Common myeloid progenitor, CD34-positive (primary cell): ENCODE results near the gene SLC35F6.

Experiments
- CTCF ChIA-PET: fragments of 350-600 bp; sonication (Branson Sonifier 250); formaldehyde crosslinking; loops from one replicate; lab custom pipeline; 2021; ENCODE audit warnings: antibody characterized with exemption; lab: Charles Lee
- POLR2A ChIA-PET: fragments of 350-600 bp; sonication (Branson Sonifier 250); formaldehyde crosslinking; loops from one replicate; lab custom pipeline; 2021; ENCODE audit warnings: antibody characterized with exemption; lab: Charles Lee
- DNase-seq, 3 donors: peaks; one replicate each; pipeline versions ENCODE4 v3.0.0 to v3.0.0-alpha.2; 2013
- H3K27ac ChIP-seq, 2 experiments: 1 replicate in 1 of 2; 2 replicates in 1 of 2; pipeline ENCODE4 v1.7.0; 2013; ENCODE audit warnings: inconsistent platforms in 2 of 2, low read length in 2 of 2, mild to moderate bottlenecking in 2 of 2, low read depth in 1 of 2, moderate library complexity in 1 of 2; ENCODE audit not compliant: severe bottlenecking in 2 of 2, insufficient read depth in 1 of 2, poor library complexity in 1 of 2
- H3K27me3 ChIP-seq, 5 experiments: replicated peaks in 2 of 5; 1 replicate in 3 of 5; 2 replicates in 2 of 5; pipeline versions ENCODE4 v1.6.1 to v1.7.0; 2013; ENCODE audit warnings: low read length in 4 of 5, mild to moderate bottlenecking in 2 of 5, moderate library complexity in 2 of 5, inconsistent platforms in 1 of 5; ENCODE audit not compliant: insufficient read depth in 5 of 5, control insufficient read depth in 4 of 5
- H3K36me3 ChIP-seq, 4 experiments: 1 replicate in 2 of 4; 2 replicates in 2 of 4; pipeline versions ENCODE4 v1.6.1 to v1.7.0; 2013; ENCODE audit warnings: low read length in 3 of 4, control low read depth in 1 of 4, mild to moderate bottlenecking in 1 of 4; ENCODE audit not compliant: control insufficient read depth in 4 of 4, insufficient read depth in 4 of 4
- H3K4me1 ChIP-seq, 4 experiments: 1 replicate in 3 of 4; 2 replicates in 1 of 4; pipeline versions ENCODE4 v1.6.1 to v1.7.1; 2013; ENCODE audit warnings: low read length in 3 of 4, mild to moderate bottlenecking in 3 of 4, control low read depth in 1 of 4, inconsistent platforms in 1 of 4, moderate library complexity in 1 of 4; ENCODE audit not compliant: control insufficient read depth in 4 of 4, insufficient read depth in 4 of 4; ENCODE audit errors: control extremely low read depth in 1 of 4
- H3K4me3 ChIP-seq, 7 experiments: 1 replicate in 4 of 7; 2 replicates in 3 of 7; pipeline versions ENCODE4 v1.5.1 to v1.7.0; 2013; ENCODE audit warnings: mild to moderate bottlenecking in 7 of 7, low read length in 6 of 7, moderate library complexity in 6 of 7, inconsistent platforms in 2 of 7, low read depth in 2 of 7, control low read depth in 1 of 7; ENCODE audit not compliant: insufficient read depth in 4 of 7, control insufficient read depth in 1 of 7; ENCODE audit errors: extremely low read depth in 1 of 7
- H3K9me3 ChIP-seq, 5 experiments: 1 replicate in 4 of 5; 2 replicates in 1 of 5; pipeline versions ENCODE4 v1.6.1 to v1.7.1; 2013; ENCODE audit warnings: low read length in 4 of 5, mild to moderate bottlenecking in 2 of 5, inconsistent platforms in 1 of 5, low read depth in 1 of 5, moderate library complexity in 1 of 5; ENCODE audit not compliant: control insufficient read depth in 4 of 5, insufficient read depth in 2 of 5; ENCODE audit errors: control extremely low read depth in 1 of 5
- WGBS: methylation state at CpG from one replicate; pipeline ENCODE4 v1.1.5; 2013; ENCODE audit not compliant: insufficient coverage; 5-methylcytosine and 5-hydroxymethylcytosine counted together

SLC35F6 gene

DNA sequence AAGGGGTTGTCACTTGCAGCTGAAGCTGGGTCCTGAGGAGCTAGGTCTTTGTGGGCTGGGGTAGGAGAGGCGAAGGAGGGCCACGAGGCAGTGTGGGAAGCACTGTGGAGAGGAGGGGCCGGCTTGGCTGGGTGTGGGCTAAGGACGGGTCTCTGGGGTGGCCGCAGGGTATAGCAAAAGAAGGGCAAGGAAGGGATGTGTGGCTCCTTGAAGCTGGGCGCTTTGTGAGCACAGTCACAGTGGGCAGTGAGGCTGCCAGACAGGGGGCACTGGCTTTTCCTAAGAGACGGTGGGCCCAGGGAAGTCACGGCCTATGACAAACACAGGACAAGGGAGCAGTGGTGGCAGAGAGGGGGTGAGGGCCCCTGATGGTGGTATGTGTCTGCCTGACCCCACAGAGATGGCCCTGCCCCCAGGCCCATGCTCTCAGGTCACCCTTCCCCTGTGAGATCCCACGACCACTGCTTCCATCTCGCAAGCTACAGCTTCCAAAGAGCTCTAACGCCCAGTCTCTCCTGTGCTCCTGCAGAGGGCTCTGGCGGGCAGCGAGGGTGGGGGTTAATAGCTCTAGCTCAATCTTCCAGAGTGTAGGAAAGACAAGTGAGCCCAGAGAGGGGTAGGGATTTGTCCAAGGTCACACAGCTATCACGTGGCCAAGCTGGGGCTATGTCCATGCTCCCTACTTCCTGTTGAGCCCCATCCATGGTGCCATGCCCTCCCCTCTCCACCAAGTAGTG lies 39.1 kb upstream of the SLC35F6 start:
- Histone ChIP-seq H3K4me3 (no peak overlapping the region), H3K36me3 (no peaks in the 10 kb centered on the region), H3K9me3 (no peaks in the 10 kb centered on the region), H3K4me1 (peaks cover 0 to 8% (median 5%) of the 10 kb centered on the region in 4 experiments), H3K27ac (no peak overlapping the region), H3K27me3 (peaks cover 0 to 30% (median 15%) of the 10 kb centered on the region in 5 experiments)
- POLR2A ChIA-PET = no interaction called here
- CTCF ChIA-PET = interaction anchor here (1.3 to 1.5 kb wide), 3 partner anchors 10 to 120 kb away, joined by 3 to 4 read pairs (median 3); no protein-coding TSS in a partner anchor
- no peak for DNase-seq
- 91% methylated on average over 10 of the region's 14 CpGs for WGBS

DNA sequence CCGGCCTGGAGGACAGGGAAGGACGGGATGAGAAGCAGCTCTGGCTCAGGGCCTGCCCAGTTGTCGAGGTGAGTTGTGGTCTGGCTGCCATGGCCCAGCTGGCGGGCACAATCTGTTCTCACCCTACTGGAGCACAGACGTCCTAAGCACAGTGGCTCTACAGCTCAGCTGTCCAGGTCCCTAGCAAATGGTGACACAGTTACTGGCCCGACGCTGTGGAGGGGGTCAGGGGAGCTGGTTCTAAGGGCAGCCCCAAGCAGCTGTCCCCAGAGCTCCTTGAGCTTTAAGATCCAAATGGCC lies 38.6 kb upstream of the SLC35F6 start:
- no peak for DNase-seq

DNA sequence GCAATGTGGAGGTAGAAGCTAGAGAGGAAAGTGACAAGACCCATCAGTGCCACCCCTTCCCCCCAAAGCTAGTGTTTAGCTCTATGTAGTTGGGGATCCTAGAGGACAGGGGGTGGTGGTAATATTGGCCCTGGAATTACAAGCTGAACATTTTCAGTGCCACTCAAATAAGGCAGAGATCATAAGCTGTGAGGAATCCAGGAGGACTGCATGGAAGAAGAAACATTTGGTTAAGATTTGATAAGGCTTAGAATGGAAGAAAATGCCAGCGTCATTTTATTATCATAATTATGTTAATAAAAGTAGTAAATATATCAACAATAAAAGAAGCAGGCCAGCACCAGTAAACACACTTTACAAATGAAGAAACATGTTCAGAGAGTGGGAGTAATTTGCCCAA lies 37.9 kb upstream of the SLC35F6 start:
- POLR2A ChIA-PET = no interaction called here
- Histone ChIP-seq H3K4me3 (no peak overlapping the region), H3K27me3 (peaks cover 0 to 40% (median 15%) of the 10 kb centered on the region in 5 experiments), H3K27ac (no peak overlapping the region), H3K4me1 (peaks cover 0 to 8% (median 5%) of the 10 kb centered on the region in 4 experiments), H3K36me3 (no peaks in the 10 kb centered on the region), H3K9me3 (no peaks in the 10 kb centered on the region)
- CTCF ChIA-PET = interaction anchor here (0.5 to 1.5 kb wide), 4 partner anchors 11 to 120 kb away, joined by 3 read pairs; no protein-coding TSS in a partner anchor
- DNase-seq = no peak
- no CpG with 5 or more reads among the region's 1 CpG for WGBS

More for the DNA sequence above, 38.6 kb upstream of the SLC35F6 start:
- ChIA-PET CTCF (interaction anchor here (0.5 to 1.5 kb wide), 5 partner anchors 10 to 121 kb away, joined by 3 to 4 read pairs (median 3); no protein-coding TSS in a partner anchor), POLR2A (no interaction called here)
- H3K4me1 ChIP-seq = peaks cover 0 to 8% (median 5%) of the 10 kb centered on the region in 4 experiments
- H3K27me3 ChIP-seq = peaks cover 0 to 35% (median 15%) of the 10 kb centered on the region in 5 experiments
- no peak overlapping the region for H3K4me3 ChIP-seq
- no peak overlapping the region for H3K27ac ChIP-seq
- H3K9me3 ChIP-seq = no peaks in the 10 kb centered on the region
- 86% methylated on average over 7 of the region's 7 CpGs for WGBS
- no peaks in the 10 kb centered on the region for H3K36me3 ChIP-seq

GRCh38 chr2:26727641-26728561 lies 36.2 kb upstream of the SLC35F6 start:
- no peak overlapping the region for H3K27ac ChIP-seq
- peak; percentile 37 to 68 (median 48) for DNase-seq
- ChIA-PET CTCF (interaction anchor here (1.6 to 2.2 kb wide), 3 partner anchors 12 to 33 kb away, joined by 3 to 9 read pairs (median 9); no protein-coding TSS in a partner anchor), POLR2A (no interaction called here)
- 58% methylated on average over 96 of the region's 101 CpGs for WGBS
- peaks cover 0 to 52% (median 19%) of the 10 kb centered on the region in 5 experiments for H3K27me3 ChIP-seq
- no peaks in the 10 kb centered on the region for H3K36me3 ChIP-seq
- no peaks in the 10 kb centered on the region for H3K9me3 ChIP-seq
- H3K4me1 ChIP-seq = peaks cover 0 to 8% (median 5%) of the 10 kb centered on the region in 4 experiments
- H3K4me3 ChIP-seq = peak overlapping the region in 1 of 7 experiments; percentile 24

DNA sequence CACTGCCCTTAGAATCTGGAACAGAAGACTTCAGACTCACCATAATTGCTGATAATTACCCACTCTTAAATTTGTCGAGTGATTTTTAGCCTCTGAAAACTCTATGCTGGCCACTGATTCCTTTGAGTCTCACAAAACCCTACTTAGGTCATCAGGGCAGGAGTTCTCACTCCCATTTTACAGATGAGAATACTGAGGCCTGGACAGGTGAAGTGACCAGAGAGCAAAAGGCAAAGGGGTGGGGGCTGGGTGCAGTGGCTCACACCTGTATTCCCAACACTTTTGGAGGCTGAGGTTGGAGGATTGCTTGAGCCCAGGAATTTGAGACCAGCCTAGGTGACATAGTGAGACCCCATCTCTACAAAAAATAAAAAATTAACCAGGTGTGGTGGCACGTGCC lies 34.8 kb upstream of the SLC35F6 start:
- Histone ChIP-seq H3K36me3 (no peaks in the 10 kb centered on the region), H3K27ac (no peak overlapping the region), H3K9me3 (no peaks in the 10 kb centered on the region), H3K27me3 (peaks cover 0 to 57% (median 21%) of the 10 kb centered on the region in 5 experiments), H3K4me3 (no peak overlapping the region), H3K4me1 (peaks cover 0 to 8% (median 5%) of the 10 kb centered on the region in 4 experiments)
- DNase-seq = no peak
- ChIA-PET CTCF (interaction anchor here (0.7 to 2.2 kb wide), 6 partner anchors 10 to 107 kb away, joined by 3 to 9 read pairs (median 3); no protein-coding TSS in a partner anchor), POLR2A (interaction anchor here (0.6 kb wide), 1 partner anchor 21 kb away, joined by 3 read pairs; no protein-coding TSS in a partner anchor)
- WGBS = 100% methylated on average over 1 of the region's 2 CpGs

GRCh38 chr2:26730549-26731344 lies 33.3 kb upstream of the SLC35F6 start:
- H3K27me3 ChIP-seq = peaks cover 0 to 59% (median 21%) of the 10 kb centered on the region in 5 experiments
- ChIA-PET POLR2A (no interaction called here), CTCF (interaction anchor here (0.7 to 2.2 kb wide), 7 partner anchors 10 to 206 kb away, joined by 3 to 11 read pairs (median 3); no protein-coding TSS in a partner anchor)

More at GRCh38 chr2:26730549-26731344, 33.3 kb upstream of the SLC35F6 start:
- DNase-seq = no peak
- no peaks in the 10 kb centered on the region for H3K9me3 ChIP-seq
- H3K4me1 ChIP-seq = peaks cover 0 to 8% (median 5%) of the 10 kb centered on the region in 4 experiments
- WGBS = 87% methylated on average over 10 of the region's 19 CpGs
- no peak overlapping the region for H3K4me3 ChIP-seq
- no peak overlapping the region for H3K27ac ChIP-seq
- no peaks in the 10 kb centered on the region for H3K36me3 ChIP-seq
